KMS-11 (cell line): ENCODE data around the gene RPF1.

Source experiments
- H2AFZ ChIP-seq: fragments of 200-600 bp; sonication (generic); 2 replicates; pipeline ENCODE4 v1.6.1; 2016; ENCODE audit warnings: antibody characterized with exemption, mixed run types, low read depth
- H3K27ac ChIP-seq: fragments of 200-600 bp; sonication (generic); 2 replicates; pipeline ENCODE4 v1.6.1; 2016; ENCODE audit warnings: mild to moderate bottlenecking, mixed run types
- H3K27me3 ChIP-seq: fragments of 200-600 bp; sonication (generic); 2 replicates; pipeline ENCODE4 v1.6.1; 2017; ENCODE audit warnings: mild to moderate bottlenecking, low read depth, mixed run types, moderate library complexity; ENCODE audit not compliant: insufficient read depth
- H3K36me3 ChIP-seq: fragments of 200-600 bp; sonication (generic); 2 replicates; pipeline ENCODE4 v1.6.1; 2017; ENCODE audit warnings: mild to moderate bottlenecking, mixed run types; ENCODE audit not compliant: insufficient read depth
- H3K4me1 ChIP-seq: fragments of 200-600 bp; sonication (generic); 2 replicates; pipeline ENCODE4 v1.6.1; 2016; ENCODE audit warnings: mild to moderate bottlenecking, low read depth, mixed run types; ENCODE audit not compliant: poor library complexity, severe bottlenecking
- H3K4me2 ChIP-seq: fragments of 200-600 bp; sonication (generic); 2 replicates; pipeline ENCODE4 v1.7.0; 2016; ENCODE audit warnings: mild to moderate bottlenecking, mixed run types
- H3K4me3 ChIP-seq: fragments of 200-600 bp; sonication (generic); IDR thresholded peaks from 2 replicates; pipeline ENCODE4 v1.6.1; 2017; ENCODE audit warnings: low read depth, low read length, mixed read lengths; ENCODE audit not compliant: insufficient read depth
- H3K79me2 ChIP-seq: fragments of 200-600 bp; sonication (generic); 2 replicates; pipeline ENCODE4 v1.6.1; 2016; ENCODE audit warnings: low read depth, mixed run types; ENCODE audit not compliant: insufficient read depth
- H3K9ac ChIP-seq: fragments of 200-600 bp; sonication (generic); 2 replicates; pipeline ENCODE4 v1.6.1; 2016; ENCODE audit warnings: mild to moderate bottlenecking, mixed run types
- H4K20me1 ChIP-seq: fragments of 200-600 bp; sonication (generic); 2 replicates; pipeline ENCODE4 v1.6.1; 2016; ENCODE audit warnings: mild to moderate bottlenecking, mixed run types; ENCODE audit not compliant: insufficient read depth
- TF ChIP-seq, protein P1 (sequence below): fragments of 200-600 bp; sonication (generic); conservative IDR thresholded peaks from 2 replicates; pipeline ENCODE4 v1.6.1; 2017; ENCODE audit warnings: low read depth, mild to moderate bottlenecking, antibody characterized with exemption, low read length, moderate library complexity, mixed read lengths

RPF1 gene

DNA sequence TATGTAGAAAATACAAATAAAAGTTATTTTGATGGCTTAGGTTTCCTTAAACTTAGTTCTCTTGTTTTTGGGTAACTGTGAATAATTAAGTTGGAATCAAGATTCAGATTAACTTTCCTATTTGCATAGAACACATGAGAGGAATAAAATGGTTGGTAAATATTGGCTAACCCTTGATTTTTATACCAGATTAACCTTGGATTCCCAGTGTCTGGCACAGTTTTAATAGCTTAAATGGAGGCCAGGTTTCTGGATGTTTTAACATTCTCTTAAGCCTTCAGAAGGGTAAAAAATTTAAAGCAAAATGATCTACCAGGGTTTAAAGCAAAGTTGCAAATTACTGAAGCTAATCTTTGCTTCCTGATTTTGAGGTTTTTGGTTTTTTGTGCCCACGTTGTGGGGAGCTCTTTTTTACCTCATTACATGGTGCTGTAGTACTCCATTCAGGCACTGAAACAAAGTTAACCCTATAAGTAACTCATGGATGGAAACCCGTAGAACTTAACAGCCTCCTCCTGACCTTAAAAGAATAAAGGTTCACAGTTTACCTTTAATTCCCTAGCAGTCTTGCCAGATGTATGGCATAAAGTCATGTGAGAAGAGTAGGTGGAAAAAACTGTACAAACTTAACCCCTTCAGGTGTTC is 18.7 kb downstream of the RPF1 start:
- no peak overlapping the region for H3K27ac ChIP-seq
- H3K36me3 ChIP-seq: no peaks in the 10 kb centered on the region
- H3K4me2 ChIP-seq: no peak overlapping the region
- peaks cover 25% of the 10 kb centered on the region for H3K4me1 ChIP-seq
- TF ChIP-seq, protein P1, sequence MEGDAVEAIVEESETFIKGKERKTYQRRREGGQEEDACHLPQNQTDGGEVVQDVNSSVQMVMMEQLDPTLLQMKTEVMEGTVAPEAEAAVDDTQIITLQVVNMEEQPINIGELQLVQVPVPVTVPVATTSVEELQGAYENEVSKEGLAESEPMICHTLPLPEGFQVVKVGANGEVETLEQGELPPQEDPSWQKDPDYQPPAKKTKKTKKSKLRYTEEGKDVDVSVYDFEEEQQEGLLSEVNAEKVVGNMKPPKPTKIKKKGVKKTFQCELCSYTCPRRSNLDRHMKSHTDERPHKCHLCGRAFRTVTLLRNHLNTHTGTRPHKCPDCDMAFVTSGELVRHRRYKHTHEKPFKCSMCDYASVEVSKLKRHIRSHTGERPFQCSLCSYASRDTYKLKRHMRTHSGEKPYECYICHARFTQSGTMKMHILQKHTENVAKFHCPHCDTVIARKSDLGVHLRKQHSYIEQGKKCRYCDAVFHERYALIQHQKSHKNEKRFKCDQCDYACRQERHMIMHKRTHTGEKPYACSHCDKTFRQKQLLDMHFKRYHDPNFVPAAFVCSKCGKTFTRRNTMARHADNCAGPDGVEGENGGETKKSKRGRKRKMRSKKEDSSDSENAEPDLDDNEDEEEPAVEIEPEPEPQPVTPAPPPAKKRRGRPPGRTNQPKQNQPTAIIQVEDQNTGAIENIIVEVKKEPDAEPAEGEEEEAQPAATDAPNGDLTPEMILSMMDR: no peak
- H4K20me1 ChIP-seq: no peaks in the 10 kb centered on the region
- no peak overlapping the region for H2AFZ ChIP-seq
- H3K4me3 ChIP-seq: no peak overlapping the region
- no peak overlapping the region for H3K9ac ChIP-seq
- H3K79me2 ChIP-seq: peaks cover 14% of the 10 kb centered on the region; the same call in 1 of the 2 replicates
- no peaks in the 10 kb centered on the region for H3K27me3 ChIP-seq

DNA sequence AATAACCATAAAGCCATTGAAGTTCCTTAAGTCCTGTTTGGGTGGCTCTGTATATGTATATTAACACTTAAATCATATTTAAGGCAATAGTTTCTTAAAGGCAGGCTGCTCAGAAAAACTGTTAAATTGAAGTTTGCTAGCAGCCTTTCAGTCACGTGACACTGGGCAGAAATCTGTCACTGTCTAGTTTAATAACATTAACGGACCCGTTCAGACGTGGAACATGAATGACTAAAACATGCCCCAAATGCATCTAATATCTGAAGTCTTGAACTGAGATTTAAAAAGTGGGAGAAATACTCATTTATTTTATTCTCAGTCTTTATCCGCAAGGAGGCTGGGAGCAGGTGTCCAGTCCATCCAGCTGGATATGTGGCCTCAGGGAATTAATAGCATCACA is 23.9 kb downstream of the RPF1 start:
- Histone ChIP-seq H3K4me2 (no peak overlapping the region), H3K27me3 (no peaks in the 10 kb centered on the region), H3K79me2 (peaks cover 42% of the 10 kb centered on the region), H3K4me1 (peaks cover 49% of the 10 kb centered on the region), H4K20me1 (no peaks in the 10 kb centered on the region), H2AFZ (no peak overlapping the region), H3K9ac (no peak overlapping the region), H3K27ac (no peak overlapping the region), H3K4me3 (no peak overlapping the region), H3K36me3 (no peaks in the 10 kb centered on the region)
- TF ChIP-seq, protein P1: no peak

DNA sequence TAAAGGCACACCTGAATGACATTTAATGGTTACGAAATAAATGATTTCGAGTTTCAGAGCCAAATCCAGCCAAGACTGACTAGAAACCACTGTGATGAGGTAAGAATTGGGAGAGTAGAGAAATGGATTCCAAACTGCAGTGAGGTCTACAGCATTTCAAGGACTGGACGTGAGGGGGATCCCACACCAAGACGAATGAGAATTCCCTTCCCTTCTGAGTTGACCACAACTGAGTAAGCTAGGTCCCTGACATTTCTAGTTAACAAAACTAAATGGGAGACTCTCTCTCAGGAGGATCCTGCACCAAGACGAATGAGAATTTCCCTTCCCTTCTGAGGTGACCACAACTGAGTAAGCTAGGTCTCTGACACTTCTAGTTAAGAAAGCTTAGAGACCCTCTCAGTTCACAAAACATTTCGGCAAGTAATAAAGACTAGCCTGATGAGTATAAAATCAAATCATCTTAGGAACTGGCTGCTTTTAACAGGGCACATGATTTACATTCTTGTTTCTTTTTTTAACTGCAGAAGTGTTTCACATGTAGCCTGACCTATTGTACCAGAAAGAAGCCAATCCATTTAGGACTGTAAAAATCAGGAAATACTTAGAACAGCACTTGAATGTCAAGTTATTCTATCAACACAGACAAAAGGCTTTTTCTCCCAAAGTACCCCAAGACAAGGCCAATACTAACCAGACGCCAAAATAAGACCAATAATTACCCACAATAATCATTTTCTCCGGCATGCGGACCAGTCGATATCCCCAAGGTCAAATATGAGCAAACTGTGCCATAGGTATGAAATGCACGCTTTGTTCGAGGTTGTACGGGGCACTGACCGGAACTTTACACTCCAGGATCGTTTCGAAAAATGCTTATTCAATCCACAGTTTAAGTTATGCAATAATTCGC is 25.8 kb downstream of the RPF1 start:
- H3K79me2 ChIP-seq: peaks cover 42% of the 10 kb centered on the region

DNA sequence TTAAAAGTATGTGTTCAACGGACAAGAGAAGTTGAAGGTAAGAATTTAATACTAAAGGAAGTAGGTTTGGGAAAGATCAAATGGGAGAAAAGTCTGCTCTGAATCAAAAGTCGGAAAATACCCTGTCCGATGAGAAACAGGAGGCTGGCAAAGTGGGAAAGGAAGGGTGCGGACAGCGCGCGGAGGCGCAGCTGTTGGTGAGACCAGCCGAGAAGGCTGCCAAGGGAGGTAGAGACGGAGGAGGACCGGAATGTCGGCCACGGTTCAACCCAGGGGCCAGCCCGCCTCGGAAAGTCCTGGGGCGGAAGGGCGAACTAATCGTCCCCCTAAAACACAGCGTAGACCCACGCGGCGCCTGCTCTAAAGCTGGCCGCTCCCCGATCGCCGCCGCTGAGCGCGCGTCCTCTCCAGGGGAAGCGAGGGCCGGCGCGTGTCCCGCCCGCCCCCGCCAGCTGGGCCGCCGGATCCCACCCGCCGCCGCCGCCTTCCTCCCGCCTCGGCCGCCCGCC is 26.5 kb downstream of the RPF1 start:
- no peaks in the 10 kb centered on the region for H3K27me3 ChIP-seq
- H4K20me1 ChIP-seq: no peaks in the 10 kb centered on the region
- H3K27ac ChIP-seq: peak overlapping the region; percentile 64
- peaks cover 45% of the 10 kb centered on the region for H3K4me1 ChIP-seq
- H3K4me2 ChIP-seq: peak overlapping the region; percentile 69
- no peak overlapping the region for H3K4me3 ChIP-seq
- TF ChIP-seq, protein P1: no peak
- peak overlapping the region; percentile 65 for H3K9ac ChIP-seq
- H3K79me2 ChIP-seq: peaks cover 42% of the 10 kb centered on the region
- H2AFZ ChIP-seq: peak overlapping the region; percentile 81
- no peaks in the 10 kb centered on the region for H3K36me3 ChIP-seq

More for the DNA sequence above, 25.8 kb downstream of the RPF1 start:
- Histone ChIP-seq H3K27ac (peak overlapping the region; percentile 64), H3K36me3 (no peaks in the 10 kb centered on the region), H3K4me1 (peaks cover 49% of the 10 kb centered on the region), H3K4me2 (peak overlapping the region; percentile 69), H3K4me3 (no peak overlapping the region), H4K20me1 (no peaks in the 10 kb centered on the region), H3K27me3 (no peaks in the 10 kb centered on the region), H2AFZ (peak overlapping the region; percentile 81), H3K9ac (peak overlapping the region; percentile 65)
- TF ChIP-seq, protein P1: no peak
